PC-3 (cell line): Measurements from ENCODE around the gene CARTPT.

Experiments
- EZH2 ChIP-seq: fragments of 300-600 bp; sonication (generic); IDR thresholded peaks from one replicate; pipeline ENCODE4 v1.6.1; 2017; ENCODE audit warnings: antibody characterized with exemption, mild to moderate bottlenecking, low read length; ENCODE audit not compliant: unreplicated experiment
- TF ChIP-seq, protein P1 (sequence below): fragments of 300-600 bp; sonication (generic); conservative IDR thresholded peaks from 2 replicates; pipeline ENCODE4 v1.5.1; 2017; ENCODE audit warnings: antibody characterized with exemption, low read depth, mild to moderate bottlenecking, low read length

- TF ChIP-seq, protein P1, sequence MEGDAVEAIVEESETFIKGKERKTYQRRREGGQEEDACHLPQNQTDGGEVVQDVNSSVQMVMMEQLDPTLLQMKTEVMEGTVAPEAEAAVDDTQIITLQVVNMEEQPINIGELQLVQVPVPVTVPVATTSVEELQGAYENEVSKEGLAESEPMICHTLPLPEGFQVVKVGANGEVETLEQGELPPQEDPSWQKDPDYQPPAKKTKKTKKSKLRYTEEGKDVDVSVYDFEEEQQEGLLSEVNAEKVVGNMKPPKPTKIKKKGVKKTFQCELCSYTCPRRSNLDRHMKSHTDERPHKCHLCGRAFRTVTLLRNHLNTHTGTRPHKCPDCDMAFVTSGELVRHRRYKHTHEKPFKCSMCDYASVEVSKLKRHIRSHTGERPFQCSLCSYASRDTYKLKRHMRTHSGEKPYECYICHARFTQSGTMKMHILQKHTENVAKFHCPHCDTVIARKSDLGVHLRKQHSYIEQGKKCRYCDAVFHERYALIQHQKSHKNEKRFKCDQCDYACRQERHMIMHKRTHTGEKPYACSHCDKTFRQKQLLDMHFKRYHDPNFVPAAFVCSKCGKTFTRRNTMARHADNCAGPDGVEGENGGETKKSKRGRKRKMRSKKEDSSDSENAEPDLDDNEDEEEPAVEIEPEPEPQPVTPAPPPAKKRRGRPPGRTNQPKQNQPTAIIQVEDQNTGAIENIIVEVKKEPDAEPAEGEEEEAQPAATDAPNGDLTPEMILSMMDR: no peak
- TF ChIP-seq EZH2: no peak
Observed at GRCh38 chr5:71711610-71712009, 7.5 kb upstream of the CARTPT start.
